H1 (cell line): ENCODE measurements around the gene CBFA2T2. TPM values are rescaled to one million over a fixed set of nuclear protein-coding genes. Genes with fewer than 3 reads are reported as not detected.
A peak's percentile ranks its signal among the peaks of the same experiment; 100 is the strongest.

Source experiments
- ASH2L ChIP-seq: fragments of 200-600, 300-600 bp; sonication (generic); IDR thresholded peaks from one replicate; pipeline ENCODE4 v1.7.1; 2017; ENCODE audit warnings: low read length
- GTF2F1 ChIP-seq: IDR thresholded peaks from 2 replicates; pipeline ENCODE4 v1.6.1; 2012; ENCODE audit warnings: low read depth, low read length, improper control_type of control experiment, borderline replicate concordance
- HDAC2 ChIP-seq, 2 experiments: fragments of 300-600 bp in 1 of 2; sonication (generic) in 1 of 2; IDR thresholded peaks; 2 replicates each; pipeline ENCODE4 v1.6.1; 2011 to 2012; ENCODE audit warnings: low read depth in 2 of 2, low read length in 2 of 2, mild to moderate bottlenecking in 2 of 2, moderate library complexity in 2 of 2, borderline replicate concordance in 1 of 2, inconsistent platforms in 1 of 2
- HDAC6 ChIP-seq: IDR thresholded peaks from one replicate; pipeline ENCODE4 v1.7.1; 2012; ENCODE audit warnings: low read depth, mild to moderate bottlenecking, inconsistent platforms, low read length, moderate library complexity
- KDM4A ChIP-seq: IDR thresholded peaks from one replicate; pipeline ENCODE4 v1.7.1; 2012; ENCODE audit warnings: low read depth, mild to moderate bottlenecking, moderate library complexity, low read length, inconsistent platforms; ENCODE audit not compliant: severe bottlenecking
- POLR2AphosphoS5 ChIP-seq: IDR thresholded peaks from 2 replicates; pipeline ENCODE4 v1.6.1; 2011; ENCODE audit warnings: low read depth, low read length
- TAF1 ChIP-seq: IDR thresholded peaks from 2 replicates; pipeline ENCODE4 v1.6.1; 2011; ENCODE audit warnings: mild to moderate bottlenecking, low read depth, low read length
- YY1 ChIP-seq: IDR thresholded peaks from 2 replicates; pipeline ENCODE4 v1.6.1; 2011; ENCODE audit warnings: low read depth, mild to moderate bottlenecking, low read length
- polyA plus RNA-seq, 7 experiments: library from polyadenylated mRNA; depleted of rRNA in 3 of 7; stranded (reverse) in 5 of 7; unstranded in 2 of 7; fragments of >200 nt in 5 of 7; fragments of 200-250 nt in 2 of 7; gene quantifications; 1 replicate in 5 of 7; 2 replicates in 1 of 7; 4 replicates in 1 of 7; pipeline versions ENCODE4 v1.2.1 to v1.2.3, GENCODE V29; 2011 to 2013; ENCODE audit warnings: missing spikeins in 2 of 7, mixed read lengths in 2 of 7
- total RNA-seq: library from RNA; stranded (reverse); fragmentation: NEBNext Ultra II Directional; extraction: Animal tissue kit (Norgen Biotek cat#: 25700); gene quantifications from 2 replicates; pipeline ENCODE4 v1.2.1, GENCODE V29; 2021
- TF ChIP-seq, protein P1 (sequence below): fragments of 300-600 bp; sonication (generic); IDR thresholded peaks from 2 replicates; pipeline ENCODE4 v1.7.1; 2012; ENCODE audit warnings: low read length, moderate library complexity, mild to moderate bottlenecking, inconsistent platforms; ENCODE audit not compliant: insufficient replicate concordance

Gene CBFA2T2
- total and polyA plus RNA-seq, 2 of the 8 experiments (the other 6 are each of a cell fraction or from before 2014, with no cell fraction given), result 11.6 to 12.9 TPM

DNA sequence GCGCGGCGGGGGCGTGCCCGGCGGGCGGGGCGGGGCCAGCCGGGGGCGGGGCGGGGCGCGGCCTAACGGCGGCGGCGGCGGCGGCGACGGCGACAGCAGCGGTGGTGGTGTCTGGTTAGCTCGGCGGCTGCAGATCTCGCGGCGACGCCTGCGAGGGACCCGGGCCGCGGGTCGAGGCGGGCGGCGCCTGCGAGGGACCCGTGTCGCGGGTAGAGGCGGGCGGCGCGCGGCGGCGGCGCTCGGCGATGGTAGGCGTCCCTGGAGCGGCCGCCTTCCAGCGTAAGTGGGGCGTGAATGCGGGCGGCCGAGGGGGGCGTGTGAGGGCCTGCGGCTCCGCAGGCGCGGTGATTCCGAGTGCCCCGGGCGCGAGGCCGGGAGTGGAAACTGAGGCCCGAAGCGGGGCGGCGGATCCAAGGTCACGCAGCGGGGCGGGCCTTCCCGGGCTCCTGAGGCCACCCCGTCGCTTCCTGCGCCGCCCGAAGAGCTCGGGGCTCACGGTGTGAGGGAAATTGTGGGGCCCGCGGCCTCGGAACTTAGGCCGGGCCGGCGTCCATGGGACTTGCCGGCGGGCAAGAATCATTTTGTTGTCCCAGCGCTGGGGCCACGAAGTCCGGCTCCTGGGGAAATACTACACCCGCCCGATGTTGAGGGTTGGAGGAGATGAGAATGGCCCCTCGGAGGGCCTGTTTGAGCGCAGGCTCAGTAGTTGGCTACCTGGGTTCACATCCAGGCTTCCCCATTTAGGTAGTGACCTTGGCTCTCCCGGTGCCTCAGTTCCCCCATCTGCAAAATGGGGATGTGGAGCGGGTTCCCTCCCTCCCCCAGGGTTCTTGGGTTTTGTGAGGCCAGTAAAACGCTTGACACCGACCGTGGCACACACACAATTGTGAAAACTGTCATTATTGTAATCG is at the start of gene CBFA2T2 (continued):
- TF ChIP-seq ASH2L (peak; percentile 63), KDM4A (peak; percentile 90), HDAC2 (IDR thresholded peaks at IDR 0.05; ENCODE audit: borderline replicate concordance in 1 of 2, low read depth in 2 of 2, low read length in 2 of 2) (peak in 1 of 2 experiments; percentile 97; a peak in 2 of 4 replicates), GTF2F1 (no peak), TAF1 (peak; percentile 46; the same call in 1 of the 2 replicates), YY1 (no peak), HDAC6 (no peak), POLR2AphosphoS5 (no peak)
- TF ChIP-seq, protein P1, sequence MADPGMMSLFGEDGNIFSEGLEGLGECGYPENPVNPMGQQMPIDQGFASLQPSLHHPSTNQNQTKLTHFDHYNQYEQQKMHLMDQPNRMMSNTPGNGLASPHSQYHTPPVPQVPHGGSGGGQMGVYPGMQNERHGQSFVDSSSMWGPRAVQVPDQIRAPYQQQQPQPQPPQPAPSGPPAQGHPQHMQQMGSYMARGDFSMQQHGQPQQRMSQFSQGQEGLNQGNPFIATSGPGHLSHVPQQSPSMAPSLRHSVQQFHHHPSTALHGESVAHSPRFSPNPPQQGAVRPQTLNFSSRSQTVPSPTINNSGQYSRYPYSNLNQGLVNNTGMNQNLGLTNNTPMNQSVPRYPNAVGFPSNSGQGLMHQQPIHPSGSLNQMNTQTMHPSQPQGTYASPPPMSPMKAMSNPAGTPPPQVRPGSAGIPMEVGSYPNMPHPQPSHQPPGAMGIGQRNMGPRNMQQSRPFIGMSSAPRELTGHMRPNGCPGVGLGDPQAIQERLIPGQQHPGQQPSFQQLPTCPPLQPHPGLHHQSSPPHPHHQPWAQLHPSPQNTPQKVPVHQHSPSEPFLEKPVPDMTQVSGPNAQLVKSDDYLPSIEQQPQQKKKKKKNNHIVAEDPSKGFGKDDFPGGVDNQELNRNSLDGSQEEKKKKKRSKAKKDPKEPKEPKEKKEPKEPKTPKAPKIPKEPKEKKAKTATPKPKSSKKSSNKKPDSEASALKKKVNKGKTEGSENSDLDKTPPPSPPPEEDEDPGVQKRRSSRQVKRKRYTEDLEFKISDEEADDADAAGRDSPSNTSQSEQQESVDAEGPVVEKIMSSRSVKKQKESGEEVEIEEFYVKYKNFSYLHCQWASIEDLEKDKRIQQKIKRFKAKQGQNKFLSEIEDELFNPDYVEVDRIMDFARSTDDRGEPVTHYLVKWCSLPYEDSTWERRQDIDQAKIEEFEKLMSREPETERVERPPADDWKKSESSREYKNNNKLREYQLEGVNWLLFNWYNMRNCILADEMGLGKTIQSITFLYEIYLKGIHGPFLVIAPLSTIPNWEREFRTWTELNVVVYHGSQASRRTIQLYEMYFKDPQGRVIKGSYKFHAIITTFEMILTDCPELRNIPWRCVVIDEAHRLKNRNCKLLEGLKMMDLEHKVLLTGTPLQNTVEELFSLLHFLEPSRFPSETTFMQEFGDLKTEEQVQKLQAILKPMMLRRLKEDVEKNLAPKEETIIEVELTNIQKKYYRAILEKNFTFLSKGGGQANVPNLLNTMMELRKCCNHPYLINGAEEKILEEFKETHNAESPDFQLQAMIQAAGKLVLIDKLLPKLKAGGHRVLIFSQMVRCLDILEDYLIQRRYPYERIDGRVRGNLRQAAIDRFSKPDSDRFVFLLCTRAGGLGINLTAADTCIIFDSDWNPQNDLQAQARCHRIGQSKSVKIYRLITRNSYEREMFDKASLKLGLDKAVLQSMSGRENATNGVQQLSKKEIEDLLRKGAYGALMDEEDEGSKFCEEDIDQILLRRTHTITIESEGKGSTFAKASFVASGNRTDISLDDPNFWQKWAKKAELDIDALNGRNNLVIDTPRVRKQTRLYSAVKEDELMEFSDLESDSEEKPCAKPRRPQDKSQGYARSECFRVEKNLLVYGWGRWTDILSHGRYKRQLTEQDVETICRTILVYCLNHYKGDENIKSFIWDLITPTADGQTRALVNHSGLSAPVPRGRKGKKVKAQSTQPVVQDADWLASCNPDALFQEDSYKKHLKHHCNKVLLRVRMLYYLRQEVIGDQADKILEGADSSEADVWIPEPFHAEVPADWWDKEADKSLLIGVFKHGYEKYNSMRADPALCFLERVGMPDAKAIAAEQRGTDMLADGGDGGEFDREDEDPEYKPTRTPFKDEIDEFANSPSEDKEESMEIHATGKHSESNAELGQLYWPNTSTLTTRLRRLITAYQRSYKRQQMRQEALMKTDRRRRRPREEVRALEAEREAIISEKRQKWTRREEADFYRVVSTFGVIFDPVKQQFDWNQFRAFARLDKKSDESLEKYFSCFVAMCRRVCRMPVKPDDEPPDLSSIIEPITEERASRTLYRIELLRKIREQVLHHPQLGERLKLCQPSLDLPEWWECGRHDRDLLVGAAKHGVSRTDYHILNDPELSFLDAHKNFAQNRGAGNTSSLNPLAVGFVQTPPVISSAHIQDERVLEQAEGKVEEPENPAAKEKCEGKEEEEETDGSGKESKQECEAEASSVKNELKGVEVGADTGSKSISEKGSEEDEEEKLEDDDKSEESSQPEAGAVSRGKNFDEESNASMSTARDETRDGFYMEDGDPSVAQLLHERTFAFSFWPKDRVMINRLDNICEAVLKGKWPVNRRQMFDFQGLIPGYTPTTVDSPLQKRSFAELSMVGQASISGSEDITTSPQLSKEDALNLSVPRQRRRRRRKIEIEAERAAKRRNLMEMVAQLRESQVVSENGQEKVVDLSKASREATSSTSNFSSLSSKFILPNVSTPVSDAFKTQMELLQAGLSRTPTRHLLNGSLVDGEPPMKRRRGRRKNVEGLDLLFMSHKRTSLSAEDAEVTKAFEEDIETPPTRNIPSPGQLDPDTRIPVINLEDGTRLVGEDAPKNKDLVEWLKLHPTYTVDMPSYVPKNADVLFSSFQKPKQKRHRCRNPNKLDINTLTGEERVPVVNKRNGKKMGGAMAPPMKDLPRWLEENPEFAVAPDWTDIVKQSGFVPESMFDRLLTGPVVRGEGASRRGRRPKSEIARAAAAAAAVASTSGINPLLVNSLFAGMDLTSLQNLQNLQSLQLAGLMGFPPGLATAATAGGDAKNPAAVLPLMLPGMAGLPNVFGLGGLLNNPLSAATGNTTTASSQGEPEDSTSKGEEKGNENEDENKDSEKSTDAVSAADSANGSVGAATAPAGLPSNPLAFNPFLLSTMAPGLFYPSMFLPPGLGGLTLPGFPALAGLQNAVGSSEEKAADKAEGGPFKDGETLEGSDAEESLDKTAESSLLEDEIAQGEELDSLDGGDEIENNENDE, result no peak
